ENCODE data around the gene SEC24B.

DNA sequence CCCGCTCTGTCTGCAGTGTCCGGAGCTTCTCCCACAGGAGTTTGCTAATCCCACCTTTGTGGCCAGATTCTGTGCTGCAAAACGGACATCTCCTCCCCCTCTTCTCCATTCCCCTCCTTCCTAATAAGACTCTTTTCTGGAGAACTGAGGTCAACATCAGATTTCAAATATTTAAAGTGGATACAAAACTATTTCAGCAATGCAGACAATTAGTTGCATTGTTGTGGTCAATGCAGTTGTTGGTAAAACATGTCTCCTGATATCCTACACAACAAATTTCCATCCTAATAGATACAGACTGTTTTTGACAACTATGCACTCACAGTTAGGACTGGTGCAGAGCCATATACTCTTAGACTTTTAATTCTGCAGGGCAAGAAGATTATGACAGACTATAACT lies 121.4 kb downstream of the SEC24B start:
- TF ChIP-seq, protein P1, sequence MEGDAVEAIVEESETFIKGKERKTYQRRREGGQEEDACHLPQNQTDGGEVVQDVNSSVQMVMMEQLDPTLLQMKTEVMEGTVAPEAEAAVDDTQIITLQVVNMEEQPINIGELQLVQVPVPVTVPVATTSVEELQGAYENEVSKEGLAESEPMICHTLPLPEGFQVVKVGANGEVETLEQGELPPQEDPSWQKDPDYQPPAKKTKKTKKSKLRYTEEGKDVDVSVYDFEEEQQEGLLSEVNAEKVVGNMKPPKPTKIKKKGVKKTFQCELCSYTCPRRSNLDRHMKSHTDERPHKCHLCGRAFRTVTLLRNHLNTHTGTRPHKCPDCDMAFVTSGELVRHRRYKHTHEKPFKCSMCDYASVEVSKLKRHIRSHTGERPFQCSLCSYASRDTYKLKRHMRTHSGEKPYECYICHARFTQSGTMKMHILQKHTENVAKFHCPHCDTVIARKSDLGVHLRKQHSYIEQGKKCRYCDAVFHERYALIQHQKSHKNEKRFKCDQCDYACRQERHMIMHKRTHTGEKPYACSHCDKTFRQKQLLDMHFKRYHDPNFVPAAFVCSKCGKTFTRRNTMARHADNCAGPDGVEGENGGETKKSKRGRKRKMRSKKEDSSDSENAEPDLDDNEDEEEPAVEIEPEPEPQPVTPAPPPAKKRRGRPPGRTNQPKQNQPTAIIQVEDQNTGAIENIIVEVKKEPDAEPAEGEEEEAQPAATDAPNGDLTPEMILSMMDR (IDR thresholded peaks at IDR 0.05): no peak
- TF ChIP-seq POLR2AphosphoS5 (IDR thresholded peaks at IDR 0.05) (no peak), EP300 (IDR thresholded peaks at IDR 0.05) (no peak), POLR2A (IDR thresholded peaks at IDR 0.05) (no peak)
